Lower leg skin (tissue), 4 donors: ENCODE results near the gene GTSE1. TPM values are rescaled to one million over a fixed set of nuclear protein-coding genes. Genes with fewer than 3 reads are reported as not detected.

Experiments
- DNase-seq, 2 donors: peaks; one replicate each; pipeline ENCODE4 v3.0.0-alpha.2; 2019; ENCODE audit warnings: low spot score in 2 of 2
- H3K4me3 ChIP-seq: fragments of 200-600 bp; sonication (generic); 2 replicates; pipeline ENCODE4 v1.5.1; 2017; ENCODE audit warnings: mild to moderate bottlenecking, low read depth; ENCODE audit not compliant: poor library complexity, severe bottlenecking
- POLR2A ChIP-seq, 2 donors: fragments of 450-650 bp; IDR thresholded peaks; one replicate each; pipeline ENCODE4 v1.6.1; 2016 to 2017; ENCODE audit warnings: antibody characterized with exemption in 2 of 2, mild to moderate bottlenecking in 1 of 2, moderate library complexity in 1 of 2
- WGBS, 2 donors: methylation state at CpG; one replicate each; pipeline ENCODE4 v1.1.5; 2018; 5-methylcytosine and 5-hydroxymethylcytosine counted together
- intact Hi-C: fragments of 100-400 bp; cut with DNase I; formaldehyde crosslinking; loops from one replicate; pipeline ENCODE4 v1.15.0; 2023; ENCODE audit warnings: low total_unique reads
- total RNA-seq, 4 donors: library from RNA; depleted of rRNA; stranded (reverse); fragments of >200 nt; gene quantifications; one replicate each; pipeline ENCODE4 v1.1.0, GENCODE V29; 2016
- TF ChIP-seq, protein P1 (sequence below), 3 donors: fragments of 450-650 bp; IDR thresholded peaks; one replicate each; pipeline ENCODE4 v1.5.1; 2016; ENCODE audit warnings: antibody characterized with exemption in 3 of 3, mild to moderate bottlenecking in 3 of 3, moderate library complexity in 2 of 3

GTSE1 gene
- total RNA-seq, 4 donors from 2014 or later = 0.44 to 1.5 (median 0.91) TPM

- intact Hi-C loops = no loop called here
- 69 to 78% methylated on average over 6 of the region's 6 CpGs for WGBS, 2 donors
- no peak for DNase-seq
- H3K4me3 ChIP-seq = no peak overlapping the region
- no peak for TF ChIP-seq POLR2A (IDR thresholded peaks at IDR 0.05)
- TF ChIP-seq, protein P1, sequence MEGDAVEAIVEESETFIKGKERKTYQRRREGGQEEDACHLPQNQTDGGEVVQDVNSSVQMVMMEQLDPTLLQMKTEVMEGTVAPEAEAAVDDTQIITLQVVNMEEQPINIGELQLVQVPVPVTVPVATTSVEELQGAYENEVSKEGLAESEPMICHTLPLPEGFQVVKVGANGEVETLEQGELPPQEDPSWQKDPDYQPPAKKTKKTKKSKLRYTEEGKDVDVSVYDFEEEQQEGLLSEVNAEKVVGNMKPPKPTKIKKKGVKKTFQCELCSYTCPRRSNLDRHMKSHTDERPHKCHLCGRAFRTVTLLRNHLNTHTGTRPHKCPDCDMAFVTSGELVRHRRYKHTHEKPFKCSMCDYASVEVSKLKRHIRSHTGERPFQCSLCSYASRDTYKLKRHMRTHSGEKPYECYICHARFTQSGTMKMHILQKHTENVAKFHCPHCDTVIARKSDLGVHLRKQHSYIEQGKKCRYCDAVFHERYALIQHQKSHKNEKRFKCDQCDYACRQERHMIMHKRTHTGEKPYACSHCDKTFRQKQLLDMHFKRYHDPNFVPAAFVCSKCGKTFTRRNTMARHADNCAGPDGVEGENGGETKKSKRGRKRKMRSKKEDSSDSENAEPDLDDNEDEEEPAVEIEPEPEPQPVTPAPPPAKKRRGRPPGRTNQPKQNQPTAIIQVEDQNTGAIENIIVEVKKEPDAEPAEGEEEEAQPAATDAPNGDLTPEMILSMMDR (IDR thresholded peaks at IDR 0.05) = no peak
Measured at GRCh38 chr22:46349681-46350080, 53.0 kb downstream of the GTSE1 start.

GRCh38 chr22:46350121-46350520 lies 53.5 kb downstream of the GTSE1 start:
- 77% methylated on average over 7 of the region's 7 CpGs for WGBS, 2 donors
- H3K4me3 ChIP-seq = no peak overlapping the region
- TF ChIP-seq, protein P1 (IDR thresholded peaks at IDR 0.05) = no peak
- no peak for TF ChIP-seq POLR2A (IDR thresholded peaks at IDR 0.05)
- no peak for DNase-seq
- intact Hi-C loops = no loop called here

- H3K4me3 ChIP-seq = no peak overlapping the region
- no peak for DNase-seq
- no peak for TF ChIP-seq POLR2A (IDR thresholded peaks at IDR 0.05)
- TF ChIP-seq, protein P1 (IDR thresholded peaks at IDR 0.05) = no peak
- 94 to 95% methylated on average over 20 of the region's 20 CpGs for WGBS, 2 donors
- intact Hi-C loops = no loop called here
Measured at GRCh38 chr22:46350646-46351045, 54.0 kb downstream of the GTSE1 start.

- TF ChIP-seq, protein P1 (IDR thresholded peaks at IDR 0.05) = no peak
- TF ChIP-seq POLR2A (IDR thresholded peaks at IDR 0.05) = no peak
- DNase-seq = no peak
- WGBS, 2 donors = 91% methylated on average over 28 of the region's 28 CpGs
- no peak overlapping the region for H3K4me3 ChIP-seq
- intact Hi-C loops = no loop called here
Measured at GRCh38 chr22:46351131-46351735, 54.6 kb downstream of the GTSE1 start.

DNA sequence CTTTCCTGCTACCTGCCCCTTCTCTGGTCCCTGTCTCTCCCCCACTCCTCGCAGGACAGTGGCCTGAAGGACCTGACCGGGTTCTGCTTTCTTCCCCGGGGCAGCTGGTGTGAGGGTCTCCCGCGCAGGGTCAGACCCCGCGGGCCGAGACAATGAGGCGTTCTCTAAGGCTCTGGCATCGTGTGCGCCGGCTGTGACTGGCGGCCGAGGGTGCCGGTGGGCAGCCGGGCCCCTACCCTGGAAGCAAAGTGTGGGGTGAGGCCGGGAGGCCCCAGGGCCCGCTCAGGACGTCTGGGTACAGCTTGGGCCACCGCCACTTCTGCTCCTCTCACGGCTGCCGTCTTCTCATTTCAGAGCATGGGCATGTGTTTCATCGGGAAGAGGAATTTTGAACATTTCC lies 55.1 kb downstream of the GTSE1 start:
- H3K4me3 ChIP-seq = no peak overlapping the region
- DNase-seq = no peak
- WGBS, 2 donors = 92% methylated on average over 11 to 23 of the region's 23 CpGs
- intact Hi-C loops = no loop called here
- TF ChIP-seq POLR2A (IDR thresholded peaks at IDR 0.05) = no peak
- TF ChIP-seq, protein P1 (IDR thresholded peaks at IDR 0.05) = no peak

DNA sequence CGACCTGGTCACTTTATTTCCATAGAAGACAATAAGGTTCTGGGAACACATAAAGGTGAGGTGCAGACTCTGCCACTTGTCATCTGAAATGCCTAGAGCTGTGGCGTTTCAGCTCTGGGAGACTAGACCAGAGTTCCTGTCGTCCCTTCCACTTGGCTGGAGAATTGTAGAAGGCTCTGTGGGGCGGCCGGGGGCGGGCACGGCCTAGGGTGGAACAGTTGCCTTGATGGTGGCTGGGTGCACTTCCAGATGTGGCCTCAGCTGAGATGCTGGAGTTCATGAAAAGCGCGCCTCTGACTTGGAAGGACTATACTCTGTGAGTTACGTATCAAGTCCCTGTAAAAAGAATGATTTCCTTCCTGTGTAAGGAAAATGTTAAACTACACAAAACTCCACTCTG lies 55.6 kb downstream of the GTSE1 start:
- 85 to 88% methylated on average over 10 of the region's 10 CpGs for WGBS, 2 donors
- DNase-seq = no peak
- intact Hi-C loops = no loop called here
- TF ChIP-seq, protein P1 (IDR thresholded peaks at IDR 0.05) = no peak
- TF ChIP-seq POLR2A (IDR thresholded peaks at IDR 0.05) = no peak
- no peak overlapping the region for H3K4me3 ChIP-seq
